ENCODE results near the gene GASK1B. TPM values are rescaled to one million over a fixed set of nuclear protein-coding genes. Genes with fewer than 3 reads are reported as not detected.

The GASK1B gene
- total RNA-seq, 8 experiments from 2014 or later: 0.41 to 43.9 (median 1.3) TPM

DNA sequence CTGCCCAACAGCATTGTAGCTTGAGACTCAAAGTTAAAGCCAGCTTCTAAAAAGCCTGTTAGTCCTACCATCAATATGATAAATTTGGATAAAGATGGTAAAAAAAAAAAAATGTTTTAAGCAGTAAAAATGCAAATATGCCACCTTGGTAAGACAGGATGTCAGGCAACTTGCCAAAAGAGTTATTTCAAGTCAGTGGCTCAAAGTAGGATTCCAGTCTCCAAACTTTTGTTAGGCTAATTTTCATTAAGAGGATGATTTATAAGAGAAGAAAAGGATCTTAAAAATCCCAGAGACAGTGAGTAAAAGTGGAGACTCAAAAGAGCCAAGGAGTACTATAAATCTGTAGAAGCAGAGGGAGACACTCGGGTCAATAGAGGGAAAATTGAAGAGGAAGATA lies 47.5 kb downstream of the GASK1B start:
- Histone ChIP-seq H3K4me1 (replicated peaks in 1 of 2) (peaks cover 0 to 4% of the 10 kb centered on the region in 2 donors), H3K27ac (no peak overlapping the region), H3K4me3 (no peak overlapping the region)
- 14 to 100% (median 46%) methylated on average over 1 of the region's 1 CpG; no CpG with 5 or more reads in 2 of the 10 experiments for WGBS, 10 experiments
- no peak for ATAC-seq (replicated peaks in 6 of 8)
- in situ Hi-C loops (cut with MboI; ENCODE audit: low pct_unique_long_range_greater_than_20kb in 2 of 9, low sequenced_read_pairs in 9 of 9, unreplicated experiment in 9 of 9): no loop called here

Other genes with a start within 250 kb of the GASK1B start
- gene TMEM144, start 37.5 kb upstream of the GASK1B start, total RNA-seq: 1 to 10 TPM in 6 of 8 experiments, under 1 TPM in 2; 0.38 to 5.1 (median 1.7) TPM